ENCODE results near the gene UHMK1.
"Not testable (repeated sequence)": the region's sequence is repeated elsewhere in the genome, so short reads cannot be mapped to it uniquely, and the experiment has no call there.

UHMK1 gene

GRCh38 chr1:162497723-162498495 lies at the start of gene UHMK1:
Gene UHMK1 (plus strand): TSS chr1:162497818. CDS start chr1:162498001, 183 bp downstream.
- no peak for FAIRE-seq

GRCh38 chr1:162454361-162454760 lies 43.3 kb upstream of the UHMK1 start:
- not testable (repeated sequence) for FAIRE-seq

GRCh38 chr1:162456323-162456722 lies 41.3 kb upstream of the UHMK1 start:
- no peak for FAIRE-seq

- FAIRE-seq: no peak
Observed at GRCh38 chr1:162458236-162458635, 39.4 kb upstream of the UHMK1 start.

GRCh38 chr1:162462425-162462824 lies 35.2 kb upstream of the UHMK1 start:
- not testable (repeated sequence) for FAIRE-seq

- FAIRE-seq: no peak
Observed at GRCh38 chr1:162463021-162463420, 34.6 kb upstream of the UHMK1 start.

- FAIRE-seq: no peak
Observed at GRCh38 chr1:162466797-162467196, 30.8 kb upstream of the UHMK1 start.

GRCh38 chr1:162470216-162470615 lies 27.4 kb upstream of the UHMK1 start:
- no peak for FAIRE-seq

- FAIRE-seq: no peak
Observed at GRCh38 chr1:162471290-162471853, 26.2 kb upstream of the UHMK1 start.

- no peak for FAIRE-seq
Observed at GRCh38 chr1:162475089-162475488, 22.5 kb upstream of the UHMK1 start.

- no peak for FAIRE-seq
Observed at GRCh38 chr1:162475539-162476185, 22.0 kb upstream of the UHMK1 start.

GRCh38 chr1:162476620-162477019 lies 21.0 kb upstream of the UHMK1 start:
- FAIRE-seq: no peak

GRCh38 chr1:162485236-162485635 lies 12.4 kb upstream of the UHMK1 start:
- no peak for FAIRE-seq

GRCh38 chr1:162487241-162487640 lies 10.4 kb upstream of the UHMK1 start:
- FAIRE-seq: no peak

- FAIRE-seq: no peak
Observed at GRCh38 chr1:162488219-162488618, 9.4 kb upstream of the UHMK1 start.

GRCh38 chr1:162495531-162496233 lies 1.9 kb upstream of the UHMK1 start:
- FAIRE-seq: not testable (repeated sequence)

- no peak for FAIRE-seq
Observed at GRCh38 chr1:162497104-162497722, 405 bp upstream of the UHMK1 start.

- FAIRE-seq: no peak
Observed at GRCh38 chr1:162498496-162498810, 835 bp downstream of the UHMK1 start.

GRCh38 chr1:162500805-162501204 lies 3.2 kb downstream of the UHMK1 start:
- FAIRE-seq: no peak

GRCh38 chr1:162502077-162502476 lies 4.5 kb downstream of the UHMK1 start:
- no peak for FAIRE-seq

GRCh38 chr1:162502928-162503327 lies 5.3 kb downstream of the UHMK1 start:
- FAIRE-seq: peak; percentile 36

GRCh38 chr1:162527314-162527713 lies 29.7 kb downstream of the UHMK1 start:
- no peak for FAIRE-seq
